Kidney capillary endothelial cell (primary cell): ENCODE data around the gene SLC16A3.

ENCODE experiments used
- DNase-seq: peaks from one replicate; pipeline ENCODE4 v3.0.0-alpha.2; 2018; ENCODE audit warnings: low spot score

The SLC16A3 gene

DNA sequence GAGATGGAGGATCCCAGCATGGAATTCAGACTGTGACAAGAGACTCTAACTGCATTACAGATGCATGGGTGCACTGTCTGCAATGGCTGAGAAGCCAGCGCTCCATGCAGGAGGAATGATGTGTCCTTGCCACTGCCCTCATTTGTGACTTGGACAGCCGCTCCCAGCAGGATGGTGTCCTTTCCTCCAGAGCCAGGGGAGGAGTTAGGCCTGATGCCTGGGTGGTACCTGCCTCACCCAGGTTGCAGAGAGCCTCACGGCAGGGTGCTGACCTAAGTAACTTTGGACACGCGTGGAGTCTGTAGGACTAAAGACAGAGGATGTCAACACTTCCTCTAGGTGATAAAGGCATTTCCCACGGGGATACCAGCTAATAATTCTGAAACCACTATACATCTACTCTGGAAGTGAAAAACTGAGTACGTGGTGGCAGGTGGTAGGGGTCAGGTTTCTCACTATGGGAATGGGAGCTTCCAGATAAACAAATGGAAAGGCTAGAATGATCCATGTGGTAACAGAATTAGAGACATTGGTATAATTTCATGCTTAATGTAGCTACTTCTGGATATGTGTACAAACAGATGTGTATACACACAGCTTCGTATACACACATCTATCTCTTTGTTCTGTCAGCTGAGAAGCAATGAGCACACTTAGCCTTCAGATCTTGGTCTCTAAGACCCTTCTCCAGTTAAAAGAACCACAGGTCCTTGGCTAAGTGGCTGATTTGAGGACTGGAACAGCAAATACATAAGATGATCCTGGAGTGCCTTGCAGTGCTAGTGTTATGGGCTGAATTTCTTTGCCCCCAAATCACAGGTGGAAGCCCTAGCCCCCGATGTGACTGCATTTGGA is 58.4 kb downstream of the SLC16A3 start:
- DNase-seq = no peak

DNA sequence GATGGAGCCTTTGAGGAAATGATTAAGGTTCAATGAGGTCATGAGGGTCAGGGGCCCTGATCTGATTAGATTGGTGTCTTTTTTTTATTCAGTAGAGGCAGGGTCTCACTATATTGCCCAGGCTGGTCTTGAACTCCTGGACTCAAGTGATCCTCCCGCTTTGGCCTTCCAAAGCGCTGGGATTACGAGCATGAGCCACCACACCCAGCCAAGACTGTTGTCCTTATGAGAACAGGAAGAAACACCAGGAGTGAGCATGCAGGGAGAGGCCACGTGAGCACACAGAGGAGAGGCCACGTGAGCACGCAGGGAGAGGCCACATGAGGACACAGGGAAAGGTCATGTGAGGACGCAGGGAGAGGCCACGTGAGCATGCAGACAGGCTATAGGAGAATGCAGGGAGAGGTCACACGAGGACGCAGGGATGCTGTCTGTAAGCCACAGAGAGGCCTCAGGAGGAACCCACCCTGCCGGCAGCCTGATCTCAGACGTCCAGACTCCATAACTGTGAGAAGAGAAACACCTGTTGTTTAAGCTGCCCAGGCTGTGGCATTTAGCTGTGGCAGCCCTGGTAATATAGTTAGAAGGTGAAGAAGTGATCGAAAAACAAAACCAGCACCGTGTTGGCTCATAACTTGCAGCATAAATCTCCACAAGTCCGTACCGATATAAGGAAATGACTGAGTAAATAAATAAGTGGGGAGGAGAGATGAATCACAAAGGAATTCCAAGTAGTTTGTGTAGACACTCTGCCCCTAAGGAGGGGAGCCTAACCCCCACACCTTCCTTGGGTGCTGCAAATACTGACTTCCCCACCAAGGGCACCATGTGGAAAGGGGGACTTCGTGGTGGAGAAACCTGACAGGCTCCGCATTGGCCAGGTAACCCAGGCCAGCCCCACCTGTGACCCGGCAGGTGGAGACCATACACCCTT is 59.3 kb downstream of the SLC16A3 start:
- no peak for DNase-seq
